Measurements from ENCODE around the gene TRAIP.

The TRAIP gene

DNA sequence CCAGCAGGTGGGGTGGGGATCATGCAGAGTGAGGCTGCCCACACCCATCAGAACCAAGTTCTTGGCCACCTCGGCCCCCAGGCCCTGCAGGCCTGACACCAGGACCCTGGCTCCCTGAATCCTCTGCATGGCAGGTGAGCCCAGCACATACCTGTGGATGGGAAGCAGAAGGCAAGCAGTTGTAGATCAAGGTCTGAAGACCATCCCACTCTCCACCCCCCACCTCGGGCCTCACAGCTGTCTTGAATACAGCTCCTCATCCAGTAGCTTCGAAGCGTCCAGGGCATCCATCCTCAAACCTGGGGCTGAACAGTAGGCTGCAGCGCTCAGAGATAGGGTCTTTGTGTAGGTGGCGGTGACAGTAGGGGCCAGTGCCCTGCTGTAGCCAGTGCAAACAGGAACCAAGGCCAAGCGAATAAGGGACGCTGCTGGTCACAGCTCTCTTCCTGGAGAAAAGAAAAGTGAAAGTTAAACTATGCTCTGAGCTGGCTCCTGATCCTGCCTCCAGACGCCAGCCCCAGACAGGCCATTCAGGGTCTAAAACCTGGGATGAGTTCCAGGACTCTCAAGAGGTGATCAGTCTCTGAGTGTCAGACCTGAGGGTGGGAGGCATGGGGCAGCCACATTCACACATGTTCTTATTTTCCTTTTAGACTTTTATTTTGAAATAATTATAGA is 42.7 kb downstream of the TRAIP start, which contains the start of gene UBA7:
UBA7 (minus strand) TSS at position 457 of the 678 bp plus-strand sequence; CDS start at position 291, 166 bp downstream.
- no peak for DNase-seq

DNA sequence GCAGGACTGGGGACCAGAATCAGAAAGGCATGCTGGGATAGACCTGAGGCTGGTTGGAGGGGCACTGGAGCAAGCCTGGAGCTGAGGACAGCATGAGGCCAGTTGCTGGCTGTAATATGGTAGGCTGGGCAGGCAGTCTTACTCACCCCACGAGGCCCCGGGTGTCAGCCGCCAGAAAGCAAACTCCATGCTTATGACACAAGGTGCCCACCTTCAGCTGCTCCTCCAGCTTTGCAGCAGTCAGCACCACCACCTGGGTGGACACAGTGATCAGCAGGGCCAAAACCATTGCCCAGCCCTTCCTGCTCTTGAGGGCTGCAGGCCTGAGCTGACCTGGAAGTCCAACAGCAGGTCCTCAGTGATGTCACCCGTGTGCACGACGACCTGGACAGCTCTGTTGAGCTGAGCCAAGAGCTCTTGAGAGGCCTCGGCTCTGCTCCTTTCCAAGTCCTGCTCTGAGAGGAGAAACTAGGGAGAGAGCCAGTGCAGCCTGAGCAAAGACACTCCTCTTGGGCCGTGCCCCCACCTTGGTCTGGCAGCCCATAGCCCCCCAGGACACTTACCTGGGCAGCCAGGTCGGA is 43.4 kb downstream of the TRAIP start:
- no peak for DNase-seq

DNA sequence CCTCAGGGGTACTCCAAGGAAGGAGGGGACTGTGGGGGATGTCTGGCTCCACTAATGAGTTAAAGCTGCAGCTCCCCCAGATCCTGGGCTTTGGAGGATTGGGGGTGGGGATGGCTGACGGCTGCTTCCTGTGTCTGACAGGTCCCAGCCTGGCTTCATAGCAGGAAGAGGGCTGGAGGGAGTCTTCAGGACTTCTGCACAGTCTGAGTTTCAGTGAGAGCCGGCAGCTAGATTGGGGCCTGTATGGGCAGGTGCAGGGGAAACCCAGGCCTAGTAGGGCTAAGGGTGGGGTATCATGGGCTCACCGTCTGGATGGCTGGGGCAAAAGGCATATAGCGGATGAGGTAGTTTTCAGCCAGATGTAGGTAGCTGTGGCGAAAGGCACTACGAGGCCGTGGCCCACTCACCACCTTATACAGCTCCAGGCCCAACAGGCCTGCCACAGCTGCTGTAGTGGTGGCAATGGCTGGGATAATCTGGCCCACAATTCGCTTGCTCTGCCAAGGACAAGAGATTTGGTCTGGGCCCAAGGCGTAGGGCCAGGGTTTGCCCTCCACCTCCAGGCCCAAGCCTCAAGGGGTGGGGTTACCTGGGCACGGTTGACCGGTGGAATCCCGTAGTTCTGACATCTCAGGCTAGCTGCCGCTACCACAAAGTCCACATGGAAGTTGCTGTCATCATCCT is 48.8 kb downstream of the TRAIP start:
- no peak for DNase-seq

GRCh38 chr3:49806850-49807249 is 49.5 kb downstream of the TRAIP start:
- DNase-seq: no peak

DNA sequence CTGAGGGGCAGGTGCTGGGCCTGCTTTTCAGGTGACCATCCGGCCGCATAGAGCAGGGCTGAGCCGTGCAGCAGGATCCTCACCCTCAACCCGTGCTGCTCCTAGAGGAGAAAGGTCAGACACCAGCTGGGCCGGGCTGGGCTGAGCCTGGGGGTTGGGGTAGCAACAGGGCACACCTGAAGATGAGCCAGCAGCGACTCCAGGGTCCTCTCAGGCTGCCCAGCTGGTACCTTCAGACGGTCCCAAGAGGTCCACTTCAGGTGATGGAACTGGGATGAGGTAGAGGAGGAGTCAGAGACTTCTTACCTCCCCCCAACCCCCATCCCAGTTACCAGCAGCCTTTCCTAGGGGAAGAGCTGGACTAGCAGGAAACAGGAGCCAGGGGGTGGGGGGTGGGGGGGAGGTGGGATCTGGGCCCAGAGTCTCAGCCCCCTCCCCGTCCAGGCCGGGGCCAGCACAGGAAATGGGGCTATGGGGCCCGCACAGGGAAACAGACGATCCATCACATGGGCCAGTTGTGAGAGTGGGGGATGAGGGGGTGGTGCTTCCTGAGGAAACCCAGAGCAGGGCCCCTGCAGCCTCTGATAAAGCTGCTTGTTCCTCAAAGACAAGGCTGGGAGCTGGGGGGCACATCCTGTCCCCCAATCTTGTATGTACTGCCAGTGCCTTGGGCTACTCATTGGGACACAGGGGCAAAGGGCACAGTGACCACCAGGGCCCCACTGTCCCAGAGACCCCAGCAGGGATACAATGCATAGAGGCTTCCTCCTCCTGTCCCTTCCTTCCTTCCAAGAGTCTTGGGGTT is 50.3 kb downstream of the TRAIP start:
- no peak for DNase-seq

DNA sequence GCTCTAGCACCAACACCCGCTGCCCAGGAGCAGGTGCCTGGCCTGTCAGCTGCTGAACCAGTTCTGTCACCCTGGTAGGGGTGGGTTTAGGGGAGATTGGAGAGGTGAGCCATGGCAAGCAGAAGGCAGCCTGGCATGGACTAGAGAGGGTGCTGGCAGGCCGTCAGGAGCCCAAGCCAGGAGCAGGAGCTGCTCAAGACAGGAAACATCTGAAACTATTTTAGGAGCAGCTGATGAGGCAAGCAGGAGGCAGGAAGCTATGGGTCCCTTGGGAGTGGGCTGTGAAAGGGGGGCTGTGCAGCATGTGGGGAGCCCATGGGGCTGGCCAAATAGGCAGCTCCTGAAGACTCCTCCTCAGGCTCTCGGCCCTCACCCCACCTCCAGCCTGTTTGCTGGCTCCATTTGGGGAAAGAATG is 51.0 kb downstream of the TRAIP start:
- DNase-seq: peak; percentile 17

- DNase-seq: no peak
Measured at GRCh38 chr3:49804141-49805041, 52.0 kb downstream of the TRAIP start.

DNA sequence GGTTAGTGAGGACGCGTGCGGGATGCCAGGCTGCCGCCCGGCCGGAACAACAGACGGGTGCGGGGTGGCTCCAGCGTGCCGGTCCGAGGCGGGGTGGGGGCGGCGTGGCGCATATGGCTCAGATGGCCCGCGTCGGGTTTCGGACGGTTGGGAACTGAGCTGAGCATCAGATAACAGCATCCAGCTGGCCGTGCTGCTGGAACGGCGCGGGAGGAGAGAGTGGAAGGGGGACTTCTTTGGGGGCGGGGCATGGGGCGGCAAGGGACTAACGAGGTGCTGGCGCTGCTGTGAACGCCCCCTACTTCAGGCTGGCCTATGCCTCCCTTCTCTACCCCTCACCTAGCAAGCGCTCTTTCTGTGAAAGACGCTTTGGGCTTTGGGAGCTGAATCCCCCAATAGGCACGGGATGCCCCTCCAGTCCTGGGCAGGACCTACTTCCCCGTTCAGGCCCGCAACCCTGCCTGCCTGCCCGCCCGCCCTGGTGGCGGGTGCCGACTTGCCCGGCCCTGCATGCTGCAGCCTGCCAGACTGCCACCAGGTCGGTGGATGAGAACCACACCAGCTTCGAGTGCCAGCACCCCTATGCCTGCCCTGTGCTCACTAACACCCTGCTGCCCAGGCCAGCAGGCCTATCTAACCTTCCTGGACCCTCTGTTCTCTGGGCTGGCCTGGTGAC is 52.8 kb downstream of the TRAIP start:
- DNase-seq: peak; percentile 77

GRCh38 chr3:49802719-49803464 is 53.5 kb downstream of the TRAIP start, which contains the start of gene INKA1:
TSS of gene INKA1 (plus strand) at chr3:49803261. CDS start at chr3:49803393, 132 bp downstream.
- DNase-seq: peak; percentile 91

GRCh38 chr3:49801160-49801559 is 55.2 kb downstream of the TRAIP start:
- DNase-seq: no peak

GRCh38 chr3:49799761-49800160 is 56.6 kb downstream of the TRAIP start, which contains the start of gene CDHR4:
TSS of gene CDHR4 (minus strand) at chr3:49799873. CDS start at chr3:49799812, 61 bp downstream.
- no peak for DNase-seq

DNA sequence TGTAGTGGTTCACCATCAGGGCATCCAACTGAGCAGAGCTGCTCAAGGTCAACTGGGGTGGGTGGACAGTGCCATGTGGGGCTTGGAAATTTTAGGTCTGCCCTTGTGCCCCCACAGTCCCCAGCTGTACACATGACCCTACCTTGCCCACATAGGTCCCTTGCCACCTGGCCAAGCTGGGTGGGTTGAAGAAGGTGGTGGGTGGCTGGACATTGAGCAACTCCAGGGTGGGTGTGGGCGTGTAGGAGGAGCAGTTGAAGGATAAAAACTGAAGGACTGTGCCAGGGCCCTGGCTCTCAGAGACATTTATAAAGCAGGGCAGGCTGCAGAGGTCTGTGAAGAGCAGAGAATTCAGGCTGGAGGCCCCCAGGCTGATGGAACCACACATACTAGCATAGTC is 57.3 kb downstream of the TRAIP start:
- no peak for DNase-seq

- DNase-seq: no peak
Measured at GRCh38 chr3:49794926-49795905, 61.1 kb downstream of the TRAIP start.

DNA sequence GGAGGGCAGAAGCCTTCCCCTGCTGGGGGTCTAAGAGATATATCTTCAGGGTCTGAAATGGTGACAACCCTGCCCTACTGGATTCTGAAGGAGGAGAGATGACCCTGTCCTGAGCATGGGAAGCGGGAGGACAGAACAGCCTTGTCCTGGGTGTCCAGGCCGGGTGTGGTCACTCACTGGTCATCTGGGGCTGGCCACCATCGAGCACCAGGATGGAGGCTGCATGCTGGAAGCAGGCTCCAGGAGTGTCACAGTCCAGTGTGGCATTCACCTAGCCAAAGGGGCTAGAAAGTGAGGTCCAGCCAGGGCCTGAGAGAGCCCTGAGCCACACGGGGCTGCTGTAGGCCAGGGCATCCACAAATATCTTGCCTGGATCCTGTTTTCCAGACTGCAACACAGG is 61.9 kb downstream of the TRAIP start:
- DNase-seq: no peak

- DNase-seq: no peak
Measured at GRCh38 chr3:49793486-49794085, 62.8 kb downstream of the TRAIP start.

- no peak for DNase-seq
Measured at GRCh38 chr3:49792371-49793150, 63.8 kb downstream of the TRAIP start.

DNA sequence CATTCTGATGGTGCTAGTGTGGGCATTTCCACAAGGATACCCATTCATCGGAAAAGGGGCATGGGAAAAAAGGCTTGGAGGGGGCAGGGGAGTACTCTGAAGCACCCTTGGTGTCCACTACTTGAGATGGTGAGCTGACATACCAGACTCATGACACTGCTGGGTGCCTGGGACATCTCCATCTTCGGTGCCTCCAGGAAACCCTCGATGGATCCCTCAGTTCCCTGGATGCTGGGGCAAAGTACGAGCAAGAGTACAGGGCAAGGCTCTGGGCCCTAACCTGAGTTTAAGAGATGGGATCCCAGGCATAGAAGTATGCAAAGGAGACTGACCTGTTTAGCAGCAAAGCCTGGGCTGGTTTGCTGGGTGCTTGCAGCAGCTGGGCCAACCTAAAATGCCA is 64.8 kb downstream of the TRAIP start:
- no peak for DNase-seq

All from NCI-H82 (cell line).